A172 (cell line): Measurements from ENCODE around the gene CCNJ. TPM values are rescaled to one million over a fixed set of nuclear protein-coding genes. Genes with fewer than 3 reads are reported as not detected.

ENCODE experiments used
- DNase-seq: peaks from one replicate; pipeline ENCODE4 v3.0.0-alpha.2; 2015; ENCODE audit warnings: low spot score
- total RNA-seq: library from RNA; depleted of rRNA; stranded (reverse); fragments of >200 nt; shearing (Covaris generic); gene quantifications from 2 replicates; pipeline ENCODE4 v1.2.3, GENCODE V29; 2014; rRNA removed

CCNJ gene
- total RNA-seq, 1 experiment from 2014 or later, result 9.4 TPM

- DNase-seq, result no peak
Observed at GRCh38 chr10:96056787-96057186, 13.4 kb downstream of the CCNJ start.

DNA sequence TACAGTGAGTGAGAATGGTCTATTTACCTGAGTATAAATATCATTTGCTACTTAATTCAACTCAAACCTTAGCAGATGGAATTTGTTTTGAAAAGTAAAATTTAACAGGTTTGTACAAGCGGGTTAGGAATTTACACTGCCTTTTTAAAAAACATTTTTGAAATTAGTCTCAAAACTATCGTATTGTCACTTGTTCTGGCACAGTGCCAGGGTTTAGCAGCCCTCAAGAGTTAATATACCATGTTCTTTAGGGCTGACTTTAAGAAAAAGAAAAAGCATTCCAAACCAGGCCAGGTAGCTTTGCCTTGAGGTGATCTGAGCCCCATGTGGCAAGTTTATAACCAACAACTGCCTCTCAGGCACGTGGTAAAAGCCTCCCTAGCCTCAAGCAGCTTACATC is 17.8 kb downstream of the CCNJ start:
- no peak for DNase-seq

DNA sequence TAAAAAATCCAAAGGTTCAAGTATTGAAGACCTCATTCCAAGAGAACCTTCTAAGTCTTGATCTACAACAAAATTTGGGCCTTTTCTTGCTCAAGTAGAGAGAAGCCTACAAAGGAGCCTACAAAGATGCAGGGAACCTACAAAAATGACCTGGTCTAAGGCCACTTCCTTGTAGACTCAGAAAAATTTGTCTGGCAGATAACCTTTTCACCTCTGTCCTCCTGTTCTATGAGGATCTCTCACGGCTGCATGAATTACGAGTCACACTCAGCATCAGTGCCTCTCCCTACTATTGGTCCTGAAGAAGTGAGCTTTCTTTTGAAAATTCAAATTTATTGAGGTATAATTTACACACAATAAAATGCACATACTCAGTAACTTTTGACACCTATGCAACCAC is 29.3 kb downstream of the CCNJ start:
- DNase-seq, result peak; percentile 63

DNA sequence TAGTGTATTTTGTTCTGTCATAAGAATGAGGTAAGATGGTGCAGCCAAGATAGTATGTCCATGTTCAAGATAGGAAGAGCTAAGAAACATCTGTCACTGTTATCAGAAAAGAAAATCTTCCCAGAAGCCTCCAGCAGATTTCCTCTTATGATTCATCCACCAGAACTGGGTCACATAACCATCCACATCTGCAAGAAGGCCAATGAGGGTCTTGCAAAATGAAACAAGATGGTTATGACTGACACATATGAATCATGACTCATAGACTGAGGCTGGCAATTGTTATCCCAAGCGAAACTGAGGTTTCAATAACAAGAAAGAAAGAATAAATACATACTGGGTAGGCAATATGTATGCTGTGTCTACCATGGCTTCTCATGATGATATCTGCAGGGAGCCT is 30.3 kb downstream of the CCNJ start:
- peak; percentile 46 for DNase-seq

- DNase-seq, result no peak
Observed at GRCh38 chr10:96074776-96075175, 31.4 kb downstream of the CCNJ start.

- DNase-seq, result no peak
Observed at GRCh38 chr10:96075977-96076376, 32.6 kb downstream of the CCNJ start.

DNA sequence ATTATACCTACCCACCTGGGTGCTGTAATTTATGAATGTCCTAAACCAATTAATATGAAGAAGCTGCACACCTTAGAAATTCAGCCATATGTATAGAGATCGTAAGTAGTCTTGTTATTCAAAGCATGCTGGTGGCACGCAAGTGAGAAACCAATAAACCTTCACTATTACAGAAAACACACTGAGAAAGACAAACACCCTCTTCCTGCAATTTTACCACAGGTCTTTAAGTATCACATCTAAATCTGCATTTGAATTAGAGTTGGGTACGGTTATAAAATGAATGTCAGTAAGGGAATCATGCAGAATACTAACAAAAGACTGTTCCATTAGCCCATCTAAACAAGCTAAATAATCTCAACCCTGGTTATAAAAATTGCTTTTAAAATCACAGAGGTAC is 33.8 kb downstream of the CCNJ start:
- no peak for DNase-seq

DNA sequence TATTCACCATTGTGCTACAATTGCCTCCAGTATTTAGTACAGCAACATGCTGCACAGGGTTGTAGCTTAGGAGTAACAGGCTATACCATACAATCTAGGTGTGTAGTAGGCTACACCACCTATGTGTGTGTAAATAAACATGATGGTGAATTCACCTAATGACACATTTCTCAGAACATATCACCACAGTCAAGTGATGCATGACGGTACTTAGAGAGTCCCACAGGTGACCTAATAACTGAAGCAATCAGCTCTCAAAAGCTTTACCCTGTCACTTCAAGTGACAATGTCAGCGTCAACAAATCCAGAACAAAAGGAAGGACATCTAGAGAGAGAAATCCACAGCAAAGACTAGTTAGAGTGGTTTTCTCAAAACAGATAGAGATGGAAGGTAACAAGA is 38.8 kb downstream of the CCNJ start:
- no peak for DNase-seq

DNA sequence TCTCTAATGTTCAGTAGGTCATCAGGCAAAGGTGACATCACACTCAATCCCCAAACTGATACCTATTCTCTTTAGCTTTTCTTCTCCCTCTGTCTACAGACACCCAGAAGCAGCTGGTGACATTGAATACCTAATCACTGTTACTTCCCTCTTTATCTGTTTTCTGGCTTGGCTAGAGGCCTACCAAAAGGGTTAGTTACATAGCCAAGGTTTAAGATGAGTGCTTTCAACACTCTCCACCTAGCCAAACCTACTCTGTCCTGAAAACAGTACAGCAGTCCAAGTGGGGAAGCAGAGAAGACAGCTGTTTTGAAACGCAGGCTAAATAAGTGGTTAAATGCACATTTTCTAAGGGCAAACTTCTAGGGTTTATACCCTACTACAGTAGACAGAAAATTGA is 39.4 kb downstream of the CCNJ start:
- no peak for DNase-seq

DNA sequence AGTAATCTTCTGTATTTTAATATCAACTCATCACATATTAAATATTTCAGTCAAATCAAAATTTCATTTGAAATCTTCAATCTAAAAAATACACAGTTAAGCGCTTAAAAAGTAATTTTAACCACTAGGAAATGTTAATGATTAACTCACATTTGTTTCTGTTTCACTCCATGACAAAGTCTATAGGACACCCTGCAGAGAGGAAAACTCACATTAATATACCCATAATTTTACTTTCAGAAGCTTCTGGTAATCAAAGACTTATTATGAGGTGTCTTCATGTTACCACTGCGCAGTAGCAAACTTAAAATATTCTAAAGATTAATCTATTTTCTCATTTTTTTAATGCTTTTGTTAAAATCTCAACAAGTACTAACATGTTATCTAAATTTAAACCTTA is 45.7 kb downstream of the CCNJ start:
- no peak for DNase-seq

DNA sequence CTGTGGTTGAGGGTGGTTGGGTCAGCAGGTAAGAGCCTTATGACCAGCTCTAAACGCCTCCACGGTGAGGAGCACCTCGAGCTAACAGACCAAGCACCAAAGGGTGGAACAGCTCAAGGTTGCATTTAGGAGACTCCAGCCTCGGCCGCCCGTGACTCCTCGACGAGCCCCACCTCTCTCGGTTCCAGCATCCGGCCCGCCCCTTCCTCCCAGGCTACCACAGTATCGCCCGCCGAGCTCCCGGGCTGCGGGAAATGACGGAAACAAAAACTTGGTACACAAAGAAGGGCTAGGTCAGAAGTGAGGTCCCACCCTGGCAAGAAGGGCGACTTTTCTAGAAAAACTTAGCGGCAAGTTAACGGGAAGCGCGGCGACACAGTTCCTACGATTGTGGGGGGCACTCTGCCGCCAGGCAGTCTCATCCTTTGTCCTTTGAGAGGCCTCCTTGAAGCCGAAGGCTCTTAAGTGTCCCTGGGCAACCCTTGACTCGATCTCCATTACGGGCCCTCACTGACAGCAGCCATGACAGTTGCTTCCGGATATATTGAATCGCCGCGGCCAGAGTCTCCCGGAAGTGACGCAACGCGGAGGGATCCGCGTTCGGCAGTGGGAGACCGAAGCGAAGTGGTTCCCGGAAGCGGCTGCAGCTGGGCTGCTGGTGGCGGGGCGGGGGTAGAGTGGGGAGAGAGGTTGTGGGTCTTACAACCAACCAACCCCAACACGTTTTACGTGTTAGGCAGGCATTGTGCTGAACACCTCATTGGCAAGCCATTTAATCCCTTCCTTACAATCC is 46.5 kb downstream of the CCNJ start:
- peak; percentile 91 for DNase-seq

DNA sequence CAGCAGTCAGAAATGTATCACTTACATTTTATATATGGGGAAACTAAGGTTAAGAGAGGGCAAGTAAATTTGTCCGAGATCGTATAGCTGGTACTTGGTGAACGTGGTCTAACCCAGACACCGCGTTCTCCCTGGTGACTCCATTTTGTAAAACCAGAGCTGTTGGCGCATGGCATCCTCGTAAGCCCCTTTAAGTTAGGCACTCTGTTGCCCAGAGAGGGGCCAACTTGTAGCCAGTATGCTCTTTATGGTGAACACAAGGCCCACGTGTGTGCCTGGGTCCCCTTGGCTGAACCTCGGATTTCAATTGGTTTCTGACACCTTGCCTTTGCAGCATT is 47.0 kb downstream of the CCNJ start:
- no peak for DNase-seq

- DNase-seq, result no peak
Observed at GRCh38 chr10:96092999-96093767, 49.8 kb downstream of the CCNJ start.

DNA sequence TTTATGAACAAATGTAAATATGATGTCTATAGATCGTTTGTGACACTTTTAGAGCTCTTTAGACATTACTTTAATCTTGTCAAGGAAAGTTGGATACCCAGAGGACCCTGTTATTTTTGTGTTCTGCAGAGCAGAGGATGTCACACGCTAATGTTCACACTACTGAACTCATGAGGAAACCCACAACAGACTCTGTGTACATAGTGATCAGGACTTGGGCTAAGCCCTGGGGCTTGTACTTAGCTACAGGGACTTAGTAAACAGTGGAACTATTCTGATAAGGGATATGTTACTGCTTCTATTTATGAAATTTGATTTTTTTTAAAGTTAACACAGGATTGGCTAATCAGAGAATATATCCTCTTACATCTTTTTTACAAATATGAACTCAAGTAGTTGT is 50.6 kb downstream of the CCNJ start:
- DNase-seq, result no peak

GRCh38 chr10:96096958-96097357 is 53.6 kb downstream of the CCNJ start:
- no peak for DNase-seq

- no peak for DNase-seq
Observed at GRCh38 chr10:96097865-96098264, 54.5 kb downstream of the CCNJ start.

DNA sequence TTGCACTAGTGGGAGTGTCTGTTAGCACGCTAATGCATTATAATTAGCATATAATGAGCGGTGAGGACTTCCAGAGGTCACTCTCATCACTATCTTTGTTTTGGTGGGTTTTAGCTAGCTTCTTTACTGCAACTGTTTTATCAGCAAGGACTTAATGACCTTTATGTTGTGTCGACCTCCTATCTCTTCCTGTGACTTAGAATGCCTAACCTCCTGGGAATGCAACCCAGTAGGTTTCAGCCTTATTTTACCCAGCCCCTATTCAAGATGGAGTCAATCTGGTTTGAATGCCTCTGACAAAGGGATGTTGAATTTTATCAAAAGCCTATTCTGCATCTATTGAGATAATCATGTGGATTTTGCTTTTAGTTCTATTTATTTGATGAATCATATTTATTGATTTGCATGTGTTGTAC is 64.2 kb downstream of the CCNJ start:
- DNase-seq, result no peak

Other genes with a start within 250 kb of the CCNJ start
- gene CC2D2B, start 135.6 kb upstream of the CCNJ start, total RNA-seq, result 0.09 and 0.12 TPM in 2 replicates
- gene ZNF518A, start 86.7 kb downstream of the CCNJ start, total RNA-seq, result 7.9 and 19.7 TPM in 2 replicates
- not detected in 2 replicates for gene BLNK, start 228.0 kb downstream of the CCNJ start, total RNA-seq